DMS 273 (cell line): ENCODE results near the gene FOXA2.
"Not testable (repeated sequence)": the region's sequence is repeated elsewhere in the genome, so short reads cannot be mapped to it uniquely, and the experiment has no call there.

ENCODE experiments used
- DNase-seq: peaks from one replicate; lab custom pipeline; 2025; ENCODE audit not compliant: unreplicated experiment; lab: John Stamatoyannopoulos, UW

Gene FOXA2

DNA sequence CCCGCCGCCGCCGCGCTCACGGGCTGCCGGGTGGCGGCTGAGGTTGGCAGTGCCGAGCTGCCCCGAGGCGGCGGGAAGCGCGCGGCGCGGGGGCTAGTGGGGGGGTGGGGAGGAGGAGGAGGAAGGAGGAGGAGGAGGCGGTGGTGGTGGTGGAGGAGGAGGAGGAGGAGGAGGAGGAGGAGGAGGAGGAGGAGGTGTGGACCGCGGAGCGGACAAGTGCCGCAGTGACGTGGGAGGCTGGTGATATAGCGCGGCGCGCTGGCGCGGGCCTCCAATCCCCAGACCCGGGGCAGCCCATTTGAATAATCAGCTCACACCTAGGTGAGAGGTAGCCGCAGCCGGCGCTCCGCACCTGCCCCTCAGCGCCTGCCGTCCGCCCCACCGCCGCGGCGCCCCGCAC lies at the start of gene FOXA2:
Gene FOXA2, minus strand, starts transcription at position 51 of the 400 bp plus-strand sequence. CDS start 294 bp downstream, outside the sequence.
- no peak for DNase-seq

DNA sequence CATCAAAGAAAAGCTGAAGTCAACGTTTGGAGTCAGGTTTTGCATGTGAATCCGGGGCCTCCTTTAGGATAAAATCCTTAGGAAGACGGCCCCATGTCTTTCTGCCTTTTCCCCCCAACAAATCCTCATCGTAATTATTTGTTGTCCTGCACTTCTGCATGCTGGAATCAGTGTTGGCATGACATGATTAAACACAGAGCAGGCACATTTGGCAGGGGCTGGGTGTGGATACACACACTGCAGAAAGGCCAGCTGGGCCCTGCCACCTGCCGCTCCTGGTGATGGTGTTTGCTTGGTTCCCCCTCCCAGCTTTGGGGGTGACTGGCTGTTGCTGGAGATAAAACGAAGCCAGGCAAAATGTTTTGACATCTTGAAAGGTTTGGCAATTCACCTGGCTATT lies 46.3 kb upstream of the FOXA2 start:
- peak; percentile 14 for DNase-seq

DNA sequence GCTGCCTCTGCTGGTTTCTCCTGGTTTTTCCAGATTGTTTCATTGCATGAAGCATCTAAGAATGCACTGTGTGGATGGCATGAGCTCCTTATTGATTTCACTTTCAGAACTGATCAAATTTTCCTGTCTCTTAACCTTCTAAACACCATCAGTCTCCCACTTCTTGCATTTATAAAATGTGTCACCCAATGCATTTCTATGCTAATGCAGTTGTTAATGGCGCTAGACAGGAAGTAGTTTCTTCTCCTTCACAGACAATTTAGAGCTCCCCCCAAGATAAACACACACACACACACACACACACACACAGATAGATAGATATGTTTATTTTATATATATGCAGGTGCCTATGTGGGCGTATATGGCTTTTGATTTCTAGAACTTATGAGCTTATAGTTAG lies 45.6 kb upstream of the FOXA2 start:
- DNase-seq: no peak

DNA sequence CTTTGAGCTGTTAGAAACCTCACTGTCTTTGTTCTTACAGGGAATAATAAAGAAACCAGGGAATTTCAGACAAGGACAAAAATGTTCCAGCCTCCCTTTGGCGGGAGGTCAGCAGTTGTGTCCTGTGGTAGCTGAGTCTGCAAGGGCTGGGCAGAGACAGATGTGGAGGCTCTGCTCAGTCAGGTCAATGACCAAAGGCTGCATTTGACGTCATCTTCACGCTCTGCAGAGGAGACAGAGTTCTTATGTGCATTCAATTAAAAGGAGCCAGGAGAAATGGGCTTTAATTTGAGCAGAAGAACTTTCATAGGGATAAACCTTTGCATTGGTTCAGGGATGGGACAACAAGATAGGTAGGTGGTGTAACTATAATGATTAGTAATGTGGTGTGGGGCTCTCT lies 45.1 kb upstream of the FOXA2 start:
- no peak for DNase-seq

DNA sequence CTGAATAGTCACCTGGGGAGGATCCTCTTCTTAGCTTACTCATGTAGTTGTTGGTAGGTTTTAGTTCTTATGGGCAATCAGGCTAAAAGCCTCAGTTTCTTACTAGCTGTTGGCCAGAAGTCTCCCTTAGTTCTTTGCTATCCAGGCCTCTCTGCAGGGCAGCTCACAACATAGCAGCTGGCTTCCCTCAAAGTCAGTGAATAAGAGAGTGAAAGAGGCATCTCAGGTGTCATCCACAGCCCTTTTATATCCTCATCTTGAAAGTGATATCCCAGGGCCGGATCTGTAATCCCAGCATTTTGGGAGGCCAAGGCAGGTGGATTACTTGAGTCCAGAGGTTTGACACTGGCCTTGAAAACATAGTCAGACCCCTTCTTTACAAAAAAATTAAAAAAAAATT lies 42.1 kb upstream of the FOXA2 start:
- no peak for DNase-seq

DNA sequence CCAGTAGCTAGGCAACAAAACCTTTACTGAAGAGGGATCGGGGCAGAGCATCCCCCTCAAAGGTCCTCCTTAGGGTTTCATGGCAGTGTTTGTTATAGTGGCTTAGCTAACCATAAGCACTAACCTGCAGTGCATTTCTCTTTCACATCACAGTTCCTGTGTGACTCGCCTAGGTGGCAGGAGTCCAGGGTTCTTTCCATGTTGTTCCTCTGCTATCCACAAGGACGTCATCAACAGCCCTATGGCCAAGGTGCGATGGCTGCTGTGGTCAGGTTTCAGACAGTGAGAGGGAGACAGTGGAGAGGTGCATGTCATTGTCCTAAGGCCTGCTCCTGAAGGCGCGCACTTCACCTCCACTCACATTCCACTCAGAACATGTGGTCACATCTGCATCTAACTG lies 38.8 kb upstream of the FOXA2 start:
- DNase-seq: no peak

DNA sequence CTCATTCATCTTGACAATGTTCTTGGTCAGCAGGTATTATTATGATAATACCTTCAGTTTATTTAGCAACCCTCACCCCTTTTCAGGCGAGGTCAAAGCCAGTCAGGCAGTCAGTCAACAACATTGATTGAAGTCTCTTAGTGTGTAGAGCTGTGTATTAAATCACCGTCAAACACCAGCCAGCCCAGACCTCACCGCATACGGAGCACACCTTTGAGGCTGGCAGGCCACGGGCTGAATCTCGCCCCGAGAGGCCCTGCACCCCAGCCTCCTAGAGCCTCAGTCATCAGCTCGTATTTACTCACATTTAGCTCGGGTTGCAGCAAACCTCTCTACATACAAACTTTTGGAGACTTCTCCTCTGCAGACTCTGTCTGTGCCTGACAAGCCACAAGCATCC lies 36.0 kb upstream of the FOXA2 start:
- DNase-seq: no peak

DNA sequence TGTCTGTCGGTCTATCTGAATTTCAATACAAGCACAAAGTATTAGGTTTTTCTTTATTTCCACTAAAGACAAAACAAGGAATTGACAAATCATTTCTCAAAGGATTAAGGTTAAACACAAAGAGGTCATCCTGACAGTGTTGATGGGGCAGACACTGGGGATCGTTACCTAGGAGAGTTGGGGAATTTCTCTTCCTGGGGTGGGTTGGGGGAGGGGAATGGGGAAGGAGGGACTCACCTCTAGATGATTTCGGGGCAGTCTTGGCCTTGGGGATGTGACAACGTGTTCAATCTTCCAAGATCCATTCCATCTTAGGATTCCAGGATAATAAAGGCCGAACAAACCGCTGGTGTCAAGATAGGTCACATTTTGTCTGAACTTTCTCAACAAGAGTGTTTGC lies 35.4 kb upstream of the FOXA2 start:
- DNase-seq: no peak

DNA sequence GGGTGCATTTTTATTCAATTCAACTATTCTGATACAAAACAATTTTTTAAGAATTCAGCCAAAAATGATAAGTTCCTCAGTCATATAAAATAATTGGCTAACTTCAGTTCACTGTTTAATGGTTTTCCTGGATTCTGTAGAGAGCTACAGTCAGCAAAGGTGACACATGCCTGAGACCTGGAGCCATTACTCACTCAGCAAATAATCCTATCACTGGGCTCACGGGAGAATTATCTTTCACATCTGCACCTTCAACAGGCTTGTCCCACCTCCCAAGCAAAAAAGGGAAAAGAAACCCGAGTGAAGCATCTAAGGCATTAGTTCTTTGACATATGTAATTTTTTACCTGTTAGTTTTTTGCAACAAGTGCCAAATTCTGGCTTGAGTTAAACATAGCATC lies 34.9 kb upstream of the FOXA2 start:
- no peak for DNase-seq

DNA sequence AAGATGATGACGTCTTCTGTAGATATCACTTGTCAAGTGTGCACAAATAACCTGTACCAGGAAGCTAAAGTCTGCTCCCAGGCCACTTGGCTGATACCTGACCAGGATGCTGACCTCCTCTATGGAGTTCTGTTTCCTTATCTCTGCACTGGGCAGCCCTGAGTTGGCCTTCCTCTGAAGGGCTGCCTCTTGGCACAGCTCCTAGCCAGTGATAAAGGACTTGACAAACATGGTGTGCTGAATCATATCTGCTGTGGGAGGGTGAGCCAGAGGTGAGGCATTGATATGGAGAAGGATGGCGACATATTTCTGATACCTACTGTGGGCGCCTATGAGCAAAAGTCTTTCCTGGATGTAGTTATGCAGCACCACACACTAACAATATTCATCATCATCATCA lies 32.8 kb upstream of the FOXA2 start:
- no peak for DNase-seq

DNA sequence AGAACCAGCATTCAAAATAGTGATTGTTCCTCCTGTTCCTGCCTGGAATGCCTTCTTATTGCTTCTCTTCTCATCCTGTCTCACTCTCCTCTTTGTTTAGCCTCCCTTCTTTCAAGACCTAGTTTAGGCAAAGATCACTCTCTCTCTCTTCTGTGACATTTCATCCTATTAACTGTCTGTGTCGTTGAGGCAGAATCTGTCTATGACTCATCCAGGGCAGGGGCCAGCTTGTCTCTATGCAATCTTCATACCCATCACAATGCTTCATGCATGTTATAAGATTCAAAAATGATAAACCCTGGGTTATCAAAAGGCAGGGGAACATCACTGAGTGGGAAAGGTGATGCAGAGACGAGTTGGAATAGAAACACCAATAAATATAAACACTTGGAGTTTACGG lies 32.2 kb upstream of the FOXA2 start:
- DNase-seq: no peak

DNA sequence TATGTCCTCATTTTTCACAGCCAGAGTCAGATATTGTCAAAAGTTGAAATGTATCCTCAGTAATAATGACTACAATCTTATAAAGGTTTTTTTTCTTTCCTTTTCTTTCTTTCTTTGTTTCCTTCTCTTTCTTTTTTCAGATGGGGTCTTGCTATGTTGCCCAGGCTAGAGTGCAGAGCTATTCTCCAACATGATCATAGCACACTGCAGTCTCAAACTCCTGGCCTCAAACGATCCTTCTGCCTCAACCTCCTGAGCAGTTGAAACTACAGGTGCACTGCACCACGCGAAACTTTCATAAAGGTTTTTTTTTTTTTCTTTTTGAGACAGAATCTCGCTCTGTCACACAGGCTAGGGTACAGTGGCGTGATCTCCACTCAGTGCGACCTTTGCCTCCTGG lies 31.1 kb upstream of the FOXA2 start:
- DNase-seq: no peak

DNA sequence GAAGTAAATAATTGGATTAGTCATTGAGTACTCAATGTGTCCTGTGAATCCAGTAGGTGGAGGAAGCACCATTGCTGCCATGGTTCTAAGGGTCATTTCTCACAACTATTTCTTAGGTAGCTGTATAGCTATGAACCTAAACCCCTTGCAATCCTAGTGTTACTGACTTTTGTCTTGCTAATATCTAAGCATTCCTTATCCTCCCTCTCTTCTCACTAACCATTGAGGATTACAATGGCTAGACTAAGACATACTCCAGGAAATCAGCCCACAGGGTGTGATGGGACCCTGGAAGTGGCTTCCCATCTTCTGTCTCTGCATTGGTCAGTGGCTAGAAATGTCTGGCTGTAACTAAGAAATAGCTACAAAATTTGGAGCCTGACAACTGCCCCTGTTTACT lies 27.3 kb upstream of the FOXA2 start:
- DNase-seq: no peak

DNA sequence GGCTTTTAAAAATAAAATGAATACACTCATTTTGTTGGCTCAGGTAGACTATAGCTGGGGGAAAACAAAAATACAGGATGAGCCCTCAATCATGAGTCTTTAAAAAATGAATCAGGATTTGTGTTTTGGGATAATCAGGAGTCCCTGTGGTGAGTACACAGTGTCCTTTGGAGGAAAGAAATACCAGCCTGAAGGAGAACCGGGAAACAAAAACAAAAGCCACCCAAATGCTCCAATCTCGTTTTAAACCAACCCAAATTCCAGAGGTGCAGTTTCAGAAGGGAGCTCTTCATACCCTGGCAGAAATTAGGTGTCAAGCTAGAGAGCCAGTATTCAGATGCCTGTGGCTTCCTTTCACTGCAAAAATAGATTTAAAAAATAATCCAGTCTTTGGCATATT lies 23.3 kb upstream of the FOXA2 start:
- no peak for DNase-seq

DNA sequence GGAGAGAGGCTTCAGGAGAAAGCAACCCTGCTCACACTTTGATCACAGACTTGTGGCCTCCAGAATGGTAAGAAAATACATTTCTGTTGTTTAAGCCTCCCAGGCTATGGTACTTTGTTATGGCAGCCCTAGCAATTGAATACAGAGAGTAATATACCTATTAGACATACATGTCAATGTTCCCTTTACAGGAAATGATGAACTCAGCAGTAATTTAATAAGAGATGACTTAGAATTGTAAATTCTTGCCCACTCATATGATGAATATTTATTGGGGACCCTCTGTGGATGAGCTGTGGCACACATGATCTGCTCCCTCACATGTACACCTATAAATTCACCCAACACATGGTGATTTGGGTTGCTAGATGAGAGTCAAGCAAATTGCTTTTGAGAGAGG lies 20.4 kb upstream of the FOXA2 start:
- no peak for DNase-seq

DNA sequence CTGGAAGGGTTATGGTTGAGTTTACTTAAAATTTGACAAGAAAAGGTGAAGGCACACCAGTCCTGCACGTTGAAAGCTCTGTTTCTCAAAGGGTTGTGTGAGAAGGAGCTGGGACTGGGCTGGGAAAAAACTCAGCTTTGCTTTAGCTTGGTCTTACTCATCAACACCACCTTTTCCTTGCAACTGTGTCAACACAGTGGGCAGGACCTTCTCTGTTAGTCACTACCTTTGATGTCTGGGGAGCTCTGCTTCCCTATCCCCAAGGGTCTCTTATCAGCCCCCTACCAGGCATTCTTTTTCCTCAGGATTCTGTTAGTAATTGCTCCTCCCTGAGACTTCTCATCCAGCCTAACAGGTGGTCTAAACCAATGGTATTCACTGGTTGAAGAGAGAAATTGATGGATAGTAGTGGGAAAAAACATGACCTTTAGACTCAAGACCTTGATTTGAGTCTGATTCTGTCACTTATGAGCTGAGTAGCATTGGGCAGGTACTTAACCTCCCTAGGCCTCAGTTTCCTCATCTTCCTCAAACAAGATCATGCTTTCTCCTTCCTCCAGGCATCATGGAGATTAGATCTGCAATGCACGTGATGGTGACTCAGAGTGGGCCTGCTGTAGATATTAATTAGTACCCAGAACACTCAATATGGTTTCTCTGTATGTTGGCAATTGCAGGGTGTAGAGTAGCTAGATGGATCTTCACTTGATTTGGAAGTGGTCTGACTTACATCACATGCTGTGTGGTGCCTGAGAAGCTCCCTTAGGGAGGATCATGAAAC lies 17.2 kb upstream of the FOXA2 start:
- DNase-seq: no peak

DNA sequence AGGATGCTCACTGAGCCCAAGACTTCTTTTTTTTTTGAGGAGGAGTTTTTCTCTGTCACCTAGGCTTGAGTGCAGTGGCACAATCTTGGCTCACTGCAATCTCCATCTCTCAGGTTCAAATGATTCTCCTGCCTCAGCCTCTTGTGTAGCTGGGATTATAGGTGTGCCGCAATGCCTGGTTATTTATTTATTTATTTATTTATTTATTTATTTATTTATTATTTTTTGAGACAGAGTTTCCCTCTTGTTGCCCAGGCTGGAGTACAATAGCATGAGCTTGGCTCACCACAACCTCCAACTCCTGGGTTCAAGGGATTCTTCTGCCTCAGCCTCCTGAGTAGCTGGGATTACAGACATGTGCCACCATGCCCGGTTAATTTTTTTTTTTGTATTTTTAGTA lies 14.9 kb upstream of the FOXA2 start:
- not testable (repeated sequence) for DNase-seq

DNA sequence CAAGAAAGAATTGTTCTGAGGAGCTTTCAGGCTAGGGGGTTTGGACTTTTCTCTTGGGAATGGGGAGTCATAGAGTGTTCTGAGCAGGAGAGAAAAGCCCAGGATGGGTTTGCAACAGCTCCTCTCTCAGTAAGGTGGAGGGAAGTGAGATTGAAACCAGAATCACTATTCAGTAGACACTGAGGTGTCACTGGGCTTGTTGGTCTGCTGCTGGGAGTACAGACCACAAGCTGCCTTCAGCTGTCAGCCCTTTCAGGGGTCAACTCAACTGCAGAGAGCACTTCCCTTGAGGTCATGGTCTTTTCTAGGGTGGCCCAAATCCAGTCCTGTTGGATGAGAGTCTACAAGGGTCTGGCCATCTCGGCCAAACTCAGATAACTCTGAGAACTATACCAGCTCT lies 12.9 kb upstream of the FOXA2 start:
- no peak for DNase-seq

DNA sequence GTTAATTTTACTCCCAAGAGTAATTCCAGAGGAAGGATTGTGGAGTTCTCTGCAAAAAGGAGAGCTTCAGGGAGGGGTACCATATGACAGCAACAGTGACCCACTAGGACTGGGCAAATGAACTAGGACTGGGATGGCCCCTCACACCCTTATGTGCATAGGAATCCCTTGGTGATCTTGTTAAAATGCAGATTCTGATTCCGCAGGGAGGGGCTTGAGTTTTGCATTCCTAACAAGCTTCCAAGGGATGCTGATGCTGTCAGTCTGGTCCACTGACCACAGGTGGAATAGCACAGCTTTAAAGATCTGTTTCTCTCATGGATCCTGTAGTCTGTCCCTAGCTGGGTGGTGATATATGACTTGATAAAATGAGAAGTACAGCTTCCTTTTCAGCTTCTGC lies 6.3 kb upstream of the FOXA2 start:
- DNase-seq: no peak

DNA sequence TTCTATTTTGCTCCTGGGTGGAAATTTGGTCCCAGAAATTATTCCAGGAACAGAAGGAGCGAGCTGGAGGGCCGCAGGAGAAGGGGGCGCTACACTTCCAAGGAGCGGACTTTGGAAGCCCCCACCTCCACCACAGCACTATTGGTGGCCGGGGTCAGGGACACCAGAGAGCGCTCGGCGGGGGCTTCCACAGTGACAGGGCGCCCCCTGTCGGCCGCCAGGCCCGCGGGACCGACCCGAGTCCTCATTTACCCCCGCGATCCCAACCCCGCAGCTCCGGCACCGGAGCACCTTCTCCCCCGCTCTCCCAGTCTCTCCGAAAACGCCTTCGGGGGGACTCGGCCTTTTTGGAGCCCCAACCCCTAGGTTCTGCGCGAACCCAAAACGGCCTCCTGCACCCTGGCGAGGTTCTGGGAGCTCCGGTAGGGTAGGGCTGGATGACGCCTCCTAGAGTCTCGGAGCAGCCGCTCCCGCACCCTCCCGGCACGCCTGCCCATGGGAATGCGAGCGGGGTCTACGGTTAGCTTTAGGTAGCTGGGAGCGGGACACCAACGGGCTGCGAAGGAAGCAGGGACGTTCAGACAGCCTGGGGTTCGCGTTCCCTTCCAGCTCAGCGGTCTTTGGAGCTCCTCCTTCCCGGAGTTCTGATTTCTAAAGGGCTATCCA lies 2.4 kb upstream of the FOXA2 start:
- DNase-seq: peak; percentile 50

DNA sequence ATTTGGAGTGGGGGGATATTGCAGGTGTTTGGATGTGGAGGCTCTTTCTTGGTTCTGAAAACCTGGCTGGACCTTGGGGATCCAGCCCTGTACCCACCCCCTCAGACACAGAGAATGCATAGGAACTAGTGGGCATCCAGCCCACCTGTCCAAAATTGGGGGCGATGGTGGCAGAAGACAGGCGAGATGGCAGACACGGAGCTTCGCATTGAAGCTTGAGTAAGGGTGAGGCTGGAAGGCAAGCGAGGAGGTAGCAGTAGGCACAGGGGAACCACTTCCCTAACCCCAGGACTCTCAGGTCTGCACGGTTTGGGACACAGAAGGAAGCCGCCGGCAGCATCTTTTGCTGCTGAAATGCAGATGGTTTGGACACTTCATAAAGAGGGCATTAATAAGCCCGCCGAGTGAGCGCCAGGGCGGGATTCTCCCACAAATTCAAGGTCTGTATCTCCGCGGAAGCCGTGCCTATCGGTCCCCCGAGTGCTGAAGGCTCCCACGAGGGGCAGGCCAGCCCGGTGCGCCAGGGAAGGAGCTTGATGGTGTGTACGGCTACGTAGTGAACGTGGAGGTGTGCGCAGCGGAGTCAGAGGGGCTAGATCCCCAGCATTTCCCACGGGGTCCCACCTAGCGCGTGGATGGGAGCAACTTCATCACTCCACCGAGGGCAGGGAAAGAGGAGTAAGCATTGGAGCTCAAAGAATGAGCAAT lies 1.6 kb upstream of the FOXA2 start:
- DNase-seq: no peak
